KMS-11 (cell line): ENCODE results near the gene DDHD1.

Source experiments
- H2AFZ ChIP-seq: fragments of 200-600 bp; sonication (generic); 2 replicates; pipeline ENCODE4 v1.6.1; 2016; ENCODE audit warnings: antibody characterized with exemption, mixed run types, low read depth
- H3K27ac ChIP-seq: fragments of 200-600 bp; sonication (generic); 2 replicates; pipeline ENCODE4 v1.6.1; 2016; ENCODE audit warnings: mild to moderate bottlenecking, mixed run types
- H3K27me3 ChIP-seq: fragments of 200-600 bp; sonication (generic); 2 replicates; pipeline ENCODE4 v1.6.1; 2017; ENCODE audit warnings: mild to moderate bottlenecking, low read depth, mixed run types, moderate library complexity; ENCODE audit not compliant: insufficient read depth
- H3K36me3 ChIP-seq: fragments of 200-600 bp; sonication (generic); 2 replicates; pipeline ENCODE4 v1.6.1; 2017; ENCODE audit warnings: mild to moderate bottlenecking, mixed run types; ENCODE audit not compliant: insufficient read depth
- H3K4me1 ChIP-seq: fragments of 200-600 bp; sonication (generic); 2 replicates; pipeline ENCODE4 v1.6.1; 2016; ENCODE audit warnings: mild to moderate bottlenecking, low read depth, mixed run types; ENCODE audit not compliant: poor library complexity, severe bottlenecking
- H3K4me2 ChIP-seq: fragments of 200-600 bp; sonication (generic); 2 replicates; pipeline ENCODE4 v1.7.0; 2016; ENCODE audit warnings: mild to moderate bottlenecking, mixed run types
- H3K4me3 ChIP-seq: fragments of 200-600 bp; sonication (generic); IDR thresholded peaks from 2 replicates; pipeline ENCODE4 v1.6.1; 2017; ENCODE audit warnings: low read depth, low read length, mixed read lengths; ENCODE audit not compliant: insufficient read depth
- H3K79me2 ChIP-seq: fragments of 200-600 bp; sonication (generic); 2 replicates; pipeline ENCODE4 v1.6.1; 2016; ENCODE audit warnings: low read depth, mixed run types; ENCODE audit not compliant: insufficient read depth
- H3K9ac ChIP-seq: fragments of 200-600 bp; sonication (generic); 2 replicates; pipeline ENCODE4 v1.6.1; 2016; ENCODE audit warnings: mild to moderate bottlenecking, mixed run types
- H4K20me1 ChIP-seq: fragments of 200-600 bp; sonication (generic); 2 replicates; pipeline ENCODE4 v1.6.1; 2016; ENCODE audit warnings: mild to moderate bottlenecking, mixed run types; ENCODE audit not compliant: insufficient read depth
- TF ChIP-seq, protein P1 (sequence below): fragments of 200-600 bp; sonication (generic); conservative IDR thresholded peaks from 2 replicates; pipeline ENCODE4 v1.6.1; 2017; ENCODE audit warnings: low read depth, mild to moderate bottlenecking, antibody characterized with exemption, low read length, moderate library complexity, mixed read lengths

The DDHD1 gene

DNA sequence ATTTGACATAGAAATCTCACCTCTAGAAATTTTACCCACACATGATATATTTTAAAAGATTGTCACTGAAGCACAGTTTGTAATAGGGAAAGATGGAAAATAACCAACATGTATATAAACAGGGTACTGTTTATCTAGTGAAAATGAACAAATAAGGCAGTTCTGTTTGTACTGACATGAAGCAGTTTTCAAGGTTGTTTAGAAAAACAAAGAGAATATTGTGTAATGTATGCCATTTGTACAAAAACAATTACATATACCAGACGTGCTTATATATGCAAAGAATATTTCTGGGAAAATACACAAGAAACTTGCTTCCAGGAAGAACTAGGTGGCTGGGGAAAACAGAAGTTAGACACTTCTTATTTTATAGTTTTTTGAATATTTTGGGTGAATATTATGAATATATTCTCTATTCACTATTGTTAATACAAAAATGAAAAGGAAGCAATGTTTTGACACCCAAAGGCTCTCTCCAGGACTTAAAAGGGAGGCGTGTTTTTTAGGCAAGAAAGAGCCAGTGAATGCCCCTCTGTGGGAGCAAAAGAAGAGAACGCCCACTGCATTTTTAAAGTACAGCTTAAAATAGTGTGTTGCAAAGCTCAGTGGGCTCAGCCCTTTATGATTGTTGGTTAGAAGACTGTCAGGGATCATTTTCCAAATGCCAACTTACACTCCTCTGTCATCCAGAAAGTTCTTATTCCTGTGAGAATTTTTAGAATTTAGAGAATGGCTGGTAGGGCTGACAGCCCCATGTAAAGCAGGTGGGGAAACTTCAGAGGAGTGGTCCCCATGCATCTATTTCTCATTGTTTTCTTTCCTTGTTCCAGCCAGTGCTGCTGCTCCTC, 142.7 kb downstream of the DDHD1 start:
- Histone ChIP-seq H3K4me2 (no peak overlapping the region), H3K4me1 (no peaks in the 10 kb centered on the region), H3K36me3 (no peaks in the 10 kb centered on the region), H2AFZ (no peak overlapping the region), H3K27me3 (no peaks in the 10 kb centered on the region), H3K27ac (no peak overlapping the region), H3K79me2 (no peaks in the 10 kb centered on the region), H4K20me1 (no peaks in the 10 kb centered on the region), H3K4me3 (no peak overlapping the region), H3K9ac (no peak overlapping the region)
- TF ChIP-seq, protein P1, sequence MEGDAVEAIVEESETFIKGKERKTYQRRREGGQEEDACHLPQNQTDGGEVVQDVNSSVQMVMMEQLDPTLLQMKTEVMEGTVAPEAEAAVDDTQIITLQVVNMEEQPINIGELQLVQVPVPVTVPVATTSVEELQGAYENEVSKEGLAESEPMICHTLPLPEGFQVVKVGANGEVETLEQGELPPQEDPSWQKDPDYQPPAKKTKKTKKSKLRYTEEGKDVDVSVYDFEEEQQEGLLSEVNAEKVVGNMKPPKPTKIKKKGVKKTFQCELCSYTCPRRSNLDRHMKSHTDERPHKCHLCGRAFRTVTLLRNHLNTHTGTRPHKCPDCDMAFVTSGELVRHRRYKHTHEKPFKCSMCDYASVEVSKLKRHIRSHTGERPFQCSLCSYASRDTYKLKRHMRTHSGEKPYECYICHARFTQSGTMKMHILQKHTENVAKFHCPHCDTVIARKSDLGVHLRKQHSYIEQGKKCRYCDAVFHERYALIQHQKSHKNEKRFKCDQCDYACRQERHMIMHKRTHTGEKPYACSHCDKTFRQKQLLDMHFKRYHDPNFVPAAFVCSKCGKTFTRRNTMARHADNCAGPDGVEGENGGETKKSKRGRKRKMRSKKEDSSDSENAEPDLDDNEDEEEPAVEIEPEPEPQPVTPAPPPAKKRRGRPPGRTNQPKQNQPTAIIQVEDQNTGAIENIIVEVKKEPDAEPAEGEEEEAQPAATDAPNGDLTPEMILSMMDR: no peak

DNA sequence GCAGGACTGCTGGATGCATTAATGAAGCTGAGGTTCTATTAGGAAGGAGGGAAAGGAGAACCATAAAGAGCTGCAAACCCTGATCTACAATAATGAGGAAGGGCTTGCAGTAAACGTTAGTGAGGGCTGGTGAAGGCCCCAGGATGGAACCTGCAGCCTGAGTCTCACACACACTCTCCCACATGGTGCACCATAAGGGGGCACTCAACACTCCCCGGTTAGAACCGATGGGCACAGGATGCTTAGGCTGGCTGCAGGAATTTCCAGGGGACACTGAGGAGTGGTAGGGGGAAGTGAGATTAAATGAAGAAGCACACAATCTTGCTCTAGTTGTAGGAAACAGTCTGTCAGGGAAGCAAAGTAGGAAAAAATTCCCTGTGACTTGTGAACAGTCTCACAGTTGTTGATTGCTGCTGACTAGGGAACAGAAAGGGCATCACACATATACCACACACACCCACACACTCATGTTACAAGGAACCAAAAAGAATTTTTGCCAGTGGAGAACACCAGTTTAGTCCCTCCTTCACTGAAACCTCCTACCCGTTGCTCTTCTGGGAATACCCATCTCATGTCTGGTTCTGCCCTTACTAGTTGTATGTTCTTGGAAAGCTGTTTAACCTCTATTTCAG, 146.1 kb downstream of the DDHD1 start:
- Histone ChIP-seq H3K36me3 (no peaks in the 10 kb centered on the region), H3K4me1 (no peaks in the 10 kb centered on the region), H3K27ac (no peak overlapping the region), H3K4me3 (no peak overlapping the region), H3K9ac (no peak overlapping the region), H4K20me1 (no peaks in the 10 kb centered on the region), H3K27me3 (no peaks in the 10 kb centered on the region), H3K79me2 (no peaks in the 10 kb centered on the region), H3K4me2 (no peak overlapping the region), H2AFZ (no peak overlapping the region)
- TF ChIP-seq, protein P1: no peak

DNA sequence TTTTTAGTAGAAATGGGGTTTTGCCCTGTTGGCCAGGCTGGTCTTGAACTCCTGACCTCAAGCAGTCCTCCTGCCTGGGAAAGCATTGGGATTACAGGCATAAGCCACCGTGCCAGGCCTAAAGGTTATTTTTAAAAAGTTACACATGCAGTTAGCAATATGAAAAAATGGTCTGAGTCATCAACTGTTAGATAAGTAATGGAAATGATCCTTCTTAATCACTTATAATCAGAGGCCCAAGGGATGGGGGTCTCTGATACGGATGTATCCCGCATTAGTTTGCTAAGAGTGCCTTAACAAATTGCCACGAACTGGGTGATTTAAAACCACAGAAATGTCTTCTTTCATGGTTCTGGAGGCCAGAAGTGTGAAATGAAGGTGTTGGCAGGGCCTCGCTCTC, 148.1 kb downstream of the DDHD1 start:
- Histone ChIP-seq H3K4me1 (no peaks in the 10 kb centered on the region), H4K20me1 (no peaks in the 10 kb centered on the region), H3K79me2 (no peaks in the 10 kb centered on the region), H3K27ac (no peak overlapping the region), H3K27me3 (no peaks in the 10 kb centered on the region), H3K36me3 (no peaks in the 10 kb centered on the region), H3K4me2 (no peak overlapping the region), H3K4me3 (no peak overlapping the region), H3K9ac (no peak overlapping the region), H2AFZ (no peak overlapping the region)
- TF ChIP-seq, protein P1: no peak

DNA sequence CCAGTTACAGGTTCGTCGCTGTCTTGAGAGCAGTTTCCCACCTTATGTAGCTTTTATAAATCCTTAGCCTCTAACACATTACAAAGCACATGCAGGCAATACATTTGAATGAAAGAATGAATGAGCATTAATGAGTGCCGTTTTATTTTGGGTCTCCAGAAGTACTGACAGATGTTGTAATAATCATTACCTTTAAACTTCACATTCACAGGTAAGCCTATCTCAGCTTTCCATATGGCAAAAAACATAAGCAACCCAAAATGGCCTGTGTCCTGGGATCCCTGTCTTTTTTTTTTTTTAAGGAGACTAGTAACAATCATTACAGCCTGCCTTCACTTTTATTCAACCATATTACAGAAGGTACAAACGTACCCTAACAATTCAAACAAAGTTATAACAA, 149.3 kb downstream of the DDHD1 start:
- no peaks in the 10 kb centered on the region for H3K4me1 ChIP-seq
- H4K20me1 ChIP-seq: no peaks in the 10 kb centered on the region
- H3K27ac ChIP-seq: no peak overlapping the region
- no peak overlapping the region for H3K4me2 ChIP-seq
- H3K27me3 ChIP-seq: no peaks in the 10 kb centered on the region
- TF ChIP-seq, protein P1: no peak
- H3K36me3 ChIP-seq: no peaks in the 10 kb centered on the region
- no peak overlapping the region for H3K4me3 ChIP-seq
- H3K79me2 ChIP-seq: no peaks in the 10 kb centered on the region
- H2AFZ ChIP-seq: no peak overlapping the region
- H3K9ac ChIP-seq: no peak overlapping the region
